ENCODE measurements around the gene RIMKLA.

RIMKLA gene

GRCh38 chr1:42385283-42385682, 4.7 kb downstream of the RIMKLA start:
- no peak for TF ChIP-seq CTCF (conservative IDR thresholded peaks at IDR 0.05; ENCODE audit: control insufficient read depth, insufficient read depth, low read depth, low read length)
- peak; percentile 20 for DNase-seq (ENCODE audit: low read depth)
- H3K4me3 ChIP-seq (ENCODE audit: control insufficient read depth, low read depth, low read length), result no peak overlapping the region

GRCh38 chr1:42386051-42386450, 5.5 kb downstream of the RIMKLA start:
- TF ChIP-seq CTCF (conservative IDR thresholded peaks at IDR 0.05; ENCODE audit: control insufficient read depth, insufficient read depth, low read depth, low read length), result no peak
- H3K4me3 ChIP-seq (ENCODE audit: control insufficient read depth, low read depth, low read length), result no peak overlapping the region
- no peak for DNase-seq (ENCODE audit: low read depth)

GRCh38 chr1:42392255-42392654, 11.7 kb downstream of the RIMKLA start:
- H3K4me3 ChIP-seq (ENCODE audit: control insufficient read depth, low read depth, low read length), result no peak overlapping the region
- TF ChIP-seq CTCF (conservative IDR thresholded peaks at IDR 0.05; ENCODE audit: control insufficient read depth, insufficient read depth, low read depth, low read length), result no peak
- no peak for DNase-seq (ENCODE audit: low read depth)

- H3K4me3 ChIP-seq (ENCODE audit: control insufficient read depth, low read depth, low read length), result no peak overlapping the region
- DNase-seq (ENCODE audit: low read depth), result no peak
- TF ChIP-seq CTCF (conservative IDR thresholded peaks at IDR 0.05; ENCODE audit: control insufficient read depth, insufficient read depth, low read depth, low read length), result no peak
Observed at GRCh38 chr1:42392967-42393848, 12.6 kb downstream of the RIMKLA start.

- H3K4me3 ChIP-seq (ENCODE audit: control insufficient read depth, low read depth, low read length), result no peak overlapping the region
- no peak for TF ChIP-seq CTCF (conservative IDR thresholded peaks at IDR 0.05; ENCODE audit: control insufficient read depth, insufficient read depth, low read depth, low read length)
- DNase-seq (ENCODE audit: low read depth), result no peak
Observed at GRCh38 chr1:42399315-42400100, 18.9 kb downstream of the RIMKLA start.

- no peak for DNase-seq (ENCODE audit: low read depth)
- TF ChIP-seq CTCF (conservative IDR thresholded peaks at IDR 0.05; ENCODE audit: control insufficient read depth, insufficient read depth, low read depth, low read length), result peak; percentile 33
- no peak overlapping the region for H3K4me3 ChIP-seq (ENCODE audit: control insufficient read depth, low read depth, low read length)
Observed at GRCh38 chr1:42403880-42404400, 23.3 kb downstream of the RIMKLA start.
